ENCODE measurements around the gene SERPINB6.
"Not testable (repeated sequence)": the region's sequence is repeated elsewhere in the genome, so short reads cannot be mapped to it uniquely, and the experiment has no call there.

The SERPINB6 gene

GRCh38 chr6:2976060-2976459 lies 4.7 kb upstream of the SERPINB6 start:
- no peak for DNase-seq

DNA sequence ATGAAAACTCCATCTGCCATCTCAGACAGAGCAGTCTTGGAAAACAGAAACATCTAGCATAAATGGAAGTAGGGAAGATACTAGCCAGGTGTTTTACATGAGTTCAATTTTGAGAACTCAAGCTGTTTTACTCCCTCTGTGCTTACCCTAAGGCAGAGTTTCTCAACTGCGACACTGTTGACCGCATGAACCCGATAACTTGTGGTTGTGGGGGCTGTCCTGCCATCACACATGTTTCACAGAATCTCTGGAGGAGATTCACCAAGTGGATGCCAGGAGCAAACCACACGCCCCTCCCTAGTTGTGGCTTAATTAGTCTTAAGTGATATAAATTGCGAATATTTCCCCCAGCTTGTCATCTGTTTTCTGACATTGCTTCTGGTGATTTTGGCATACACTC lies 2.3 kb upstream of the SERPINB6 start:
- DNase-seq, result no peak

DNA sequence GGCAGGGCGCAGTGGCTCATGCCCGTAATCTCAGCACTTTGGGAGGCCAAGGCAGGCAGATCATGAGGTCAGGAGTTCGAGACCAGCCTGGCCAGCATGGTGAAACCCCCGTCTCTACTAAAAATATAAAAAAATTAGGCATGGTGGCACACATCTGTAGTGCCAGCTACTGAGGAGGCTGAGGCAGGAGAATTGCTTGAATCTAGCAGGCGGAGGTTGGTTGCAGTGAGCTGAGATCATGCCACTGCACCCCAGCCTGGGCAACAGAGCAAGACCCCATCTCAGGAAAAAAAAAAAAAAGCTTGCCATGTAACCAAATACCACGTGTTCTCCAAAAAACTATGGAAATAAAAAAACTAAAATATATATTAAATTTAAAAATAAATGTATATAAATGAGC lies 1.8 kb upstream of the SERPINB6 start:
- not testable (repeated sequence) for DNase-seq

DNA sequence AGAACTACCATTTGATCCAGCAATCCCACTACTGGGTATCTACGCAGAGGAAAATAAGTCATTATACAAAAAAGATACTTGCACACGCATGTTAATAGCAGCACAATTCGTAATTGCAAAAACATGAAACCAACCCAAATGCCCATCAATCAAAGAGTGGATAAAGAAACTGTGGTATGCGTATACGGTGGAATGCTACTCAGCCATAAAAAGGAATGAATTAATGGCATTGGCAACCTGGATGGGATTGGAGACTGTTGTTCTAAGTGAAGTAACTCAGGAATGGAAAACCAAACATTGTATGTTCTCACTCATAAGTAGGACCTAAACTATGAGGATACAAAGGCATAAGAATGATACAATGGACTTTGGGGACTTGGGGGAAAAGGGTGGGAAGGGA lies 1.3 kb upstream of the SERPINB6 start:
- not testable (repeated sequence) for DNase-seq

DNA sequence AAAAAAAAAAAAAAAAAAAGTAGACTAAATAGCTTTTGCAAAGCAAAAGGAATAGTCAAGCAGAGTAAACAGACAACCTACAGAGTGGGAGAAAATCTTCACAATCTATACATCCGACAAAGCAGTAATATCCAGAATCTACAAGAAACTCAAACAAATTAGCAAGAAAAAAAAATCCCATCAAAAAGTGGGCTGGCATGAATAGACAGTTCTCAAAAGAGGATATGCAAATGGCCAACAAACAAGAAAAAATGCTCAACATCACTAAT lies 786 bp upstream of the SERPINB6 start:
- not testable (repeated sequence) for DNase-seq

DNA sequence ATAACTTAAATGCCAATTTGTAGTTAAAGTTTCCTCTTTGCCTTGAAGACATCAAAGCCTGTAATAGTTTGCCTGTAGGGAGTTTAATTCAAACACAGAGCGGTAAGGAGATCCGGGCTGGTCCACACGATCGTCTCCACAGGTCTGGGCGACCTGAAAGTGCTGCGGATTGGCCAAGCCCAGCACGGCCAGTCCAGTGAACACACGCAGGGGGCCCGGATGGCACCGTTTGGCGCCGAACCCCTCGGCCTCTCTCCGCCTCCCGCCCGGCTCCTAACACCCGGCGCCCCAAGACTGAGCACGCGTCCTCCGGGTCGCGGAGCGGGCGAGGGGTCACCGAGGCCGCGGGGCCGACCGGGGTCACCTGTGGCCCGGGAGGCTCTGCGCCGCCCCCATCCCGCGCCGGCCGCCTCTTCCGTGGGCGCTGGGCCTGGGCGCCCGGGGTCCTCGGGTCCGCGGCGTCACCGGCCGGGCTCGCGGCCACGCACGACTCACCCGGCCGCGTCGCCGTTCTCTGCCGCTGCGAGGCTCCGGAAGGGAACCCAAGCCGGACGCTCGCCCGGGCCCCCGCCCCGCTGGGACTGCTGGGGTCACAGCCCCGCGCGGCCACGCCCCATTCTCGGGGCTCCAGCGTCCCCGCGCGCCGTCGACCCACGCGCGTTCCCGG lies 481 bp downstream of the SERPINB6 start:
- no peak for DNase-seq

DNA sequence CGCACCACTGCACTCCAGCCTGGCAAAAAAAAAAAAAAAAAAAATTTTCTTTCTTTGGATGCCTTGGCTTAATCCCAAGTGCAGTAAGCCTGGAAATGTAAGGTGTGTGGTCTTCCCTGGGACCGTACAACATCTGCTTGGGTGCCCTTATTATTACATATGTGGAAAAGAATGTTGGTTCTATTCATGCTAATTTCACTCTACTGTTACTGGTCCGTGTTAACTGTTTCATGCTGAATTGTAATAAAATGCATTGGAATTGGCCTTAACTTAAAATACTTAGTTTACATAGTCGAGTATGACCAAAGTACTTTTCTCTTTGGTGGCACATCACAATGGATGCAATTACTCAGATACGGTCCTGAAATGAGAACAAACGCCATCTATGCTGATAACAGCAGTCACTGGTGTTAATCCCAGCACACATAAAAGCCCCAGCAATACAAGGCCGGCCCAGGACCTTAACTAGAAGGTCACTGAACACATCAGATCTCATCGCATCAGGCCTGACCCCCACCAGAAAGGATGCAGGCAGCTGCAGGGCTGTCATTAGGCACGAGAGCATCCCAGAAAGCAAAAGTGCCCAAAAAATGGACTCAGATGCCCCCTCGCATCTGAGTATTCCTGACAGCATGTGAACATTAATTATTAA lies 1.2 kb downstream of the SERPINB6 start:
- DNase-seq, result no peak

DNA sequence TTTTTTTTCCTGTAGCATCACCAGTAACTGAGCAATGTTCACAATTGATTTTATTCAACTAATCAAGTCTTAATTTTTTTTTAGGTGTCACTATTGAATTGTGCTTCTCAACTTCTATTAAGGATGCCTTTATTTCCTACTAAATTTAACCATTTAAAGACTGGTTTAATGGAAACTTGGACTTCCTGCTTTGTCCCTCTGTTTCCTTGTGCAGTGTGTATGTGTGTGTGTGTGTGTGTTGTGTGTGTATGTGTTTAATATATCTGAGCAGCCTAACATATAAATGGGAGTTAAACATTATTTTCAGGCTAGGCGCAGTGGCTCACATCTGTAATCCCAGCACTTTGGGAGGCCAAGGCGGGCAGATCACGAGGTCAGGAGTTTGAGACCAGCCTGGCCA lies 1.8 kb downstream of the SERPINB6 start:
- DNase-seq, result no peak

GRCh38 chr6:2968600-2969135 lies 2.7 kb downstream of the SERPINB6 start:
- DNase-seq, result no peak

DNA sequence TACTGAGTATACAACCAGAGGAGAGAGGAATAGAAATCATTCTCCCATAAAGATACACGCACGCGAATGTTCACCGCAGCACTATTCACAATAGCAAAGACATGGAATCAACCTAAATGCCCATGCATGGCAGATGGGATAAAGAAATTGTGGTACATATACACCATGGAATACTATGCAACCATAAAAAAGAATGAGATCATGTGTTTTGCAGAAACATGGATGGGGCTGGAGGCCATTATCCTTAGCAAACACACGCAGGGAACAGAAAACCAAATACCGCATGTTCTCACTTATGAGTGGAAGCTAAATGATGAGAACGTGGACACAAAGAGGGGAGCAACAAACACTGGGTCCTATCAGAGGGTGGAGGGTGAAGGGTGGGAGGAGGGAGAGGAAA lies 3.4 kb downstream of the SERPINB6 start:
- DNase-seq, result no peak

GRCh38 chr6:2966347-2966746 lies 5.0 kb downstream of the SERPINB6 start:
- DNase-seq, result no peak

GRCh38 chr6:2964793-2965505 lies 6.4 kb downstream of the SERPINB6 start:
- DNase-seq, result no peak

GRCh38 chr6:2963756-2964155 lies 7.6 kb downstream of the SERPINB6 start:
- no peak for DNase-seq

GRCh38 chr6:2962636-2963035 lies 8.7 kb downstream of the SERPINB6 start:
- no peak for DNase-seq

- no peak for DNase-seq
These were observed 9.4 kb downstream of the SERPINB6 start for GRCh38 chr6:2962004-2962403.

- DNase-seq, result no peak
These were observed 9.9 kb downstream of the SERPINB6 start for GRCh38 chr6:2961506-2961905.

DNA sequence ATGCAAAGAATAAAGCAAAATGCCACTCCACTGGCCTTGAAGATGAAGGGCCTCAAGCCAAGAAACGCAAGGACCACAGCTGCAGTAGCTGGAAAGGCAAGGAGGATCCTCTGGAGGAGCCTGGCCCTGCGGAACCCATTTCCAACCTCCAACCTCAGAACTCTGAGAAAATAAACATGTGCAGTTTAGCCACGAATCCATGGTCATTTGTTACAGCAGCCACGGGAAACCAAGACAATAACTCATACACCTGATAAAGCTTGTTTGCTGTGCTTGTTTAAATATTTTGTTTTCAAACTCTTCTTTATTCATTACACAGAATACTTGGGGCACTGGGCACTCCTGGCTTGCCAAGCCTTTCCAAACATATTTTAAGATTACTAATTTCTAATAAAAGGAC lies 10.4 kb downstream of the SERPINB6 start:
- no peak for DNase-seq

DNA sequence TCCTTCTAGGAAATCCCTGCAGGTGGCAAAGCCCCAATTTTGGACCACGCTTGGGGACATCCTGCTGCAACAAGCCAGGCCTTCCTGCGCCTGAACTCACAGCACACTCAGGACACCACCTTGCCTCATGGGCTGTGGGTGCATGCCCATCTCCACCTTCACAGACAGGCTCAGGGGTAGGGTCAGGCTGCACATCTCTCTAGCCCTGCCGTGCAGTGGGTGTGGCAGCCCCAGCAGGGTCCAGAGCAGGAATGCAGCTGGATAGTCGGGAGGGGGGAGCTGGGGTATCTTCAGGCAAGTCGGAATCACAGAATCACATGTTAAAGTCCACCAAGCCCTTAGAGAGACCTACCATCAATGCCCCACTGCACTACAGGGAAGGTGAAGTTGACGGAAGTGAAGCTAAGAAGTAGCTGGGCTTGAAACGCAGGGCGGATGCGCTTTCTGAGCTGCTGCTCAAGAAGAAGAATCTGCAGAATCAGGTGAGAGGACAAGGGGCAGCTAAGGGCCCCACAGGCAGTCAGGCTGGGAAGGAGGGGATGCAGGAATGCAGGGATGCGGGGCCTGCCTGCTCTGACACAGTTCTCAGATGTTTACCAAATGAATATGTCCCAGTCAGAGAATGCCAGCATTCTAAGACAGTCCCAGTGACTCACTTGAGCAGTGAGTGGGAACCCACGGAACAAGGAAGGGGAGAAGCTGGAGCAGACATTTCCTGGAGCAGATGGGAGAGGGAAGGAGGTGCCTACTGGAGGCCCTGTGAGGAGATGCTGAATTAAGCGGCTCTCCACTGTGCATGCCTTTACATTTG lies 11.3 kb downstream of the SERPINB6 start:
- no peak for DNase-seq

GRCh38 chr6:2958776-2959175 lies 12.6 kb downstream of the SERPINB6 start:
- no peak for DNase-seq

GRCh38 chr6:2958331-2958711 lies 13.0 kb downstream of the SERPINB6 start:
- DNase-seq, result no peak

GRCh38 chr6:2957696-2958330 lies 13.6 kb downstream of the SERPINB6 start:
- no peak for DNase-seq

- no peak for DNase-seq
These were observed 14.3 kb downstream of the SERPINB6 start for GRCh38 chr6:2956930-2957685.

All from right forelimb (tissue), 1 donor.